ENCODE measurements around the gene SUGT1. TPM values are rescaled to one million over a fixed set of nuclear protein-coding genes. Genes with fewer than 3 reads are reported as not detected.

SUGT1 gene
- total and polyA plus RNA-seq, 2 donors (not counting 1 experiment from before 2014, with no cell fraction given) = 9.5 to 38.4 TPM

- no peak overlapping the region for H2AFZ ChIP-seq (ENCODE audit: insufficient read depth, low read depth, low read length, poor library complexity, severe bottlenecking)
- H3K27me3 ChIP-seq (replicated peaks in 1 of 4; ENCODE audit: control extremely low read depth in 1 of 4, control insufficient read depth in 3 of 4, insufficient read depth in 4 of 4, low read length in 3 of 4) = no peaks in the 10 kb centered on the region
- Mint-ChIP-seq H3K27me3 (peaks cover 11% of the 10 kb centered on the region), H3K4me1 (peaks cover 34% of the 10 kb centered on the region), H3K4me3 (peak overlapping the region; percentile 64), H3K27ac (no peak overlapping the region), H3K9me3 (ENCODE audit: insufficient read depth) (no peaks in the 10 kb centered on the region)
- H3K4me1 ChIP-seq (ENCODE audit: control insufficient read depth in 2 of 2, insufficient read depth in 2 of 2, low read length in 2 of 2) = peaks cover 12 to 16% of the 10 kb centered on the region in 2 donors
- H4K20me1 ChIP-seq (ENCODE audit: control insufficient read depth, insufficient read depth, low read length, poor library complexity, severe bottlenecking) = no peaks in the 10 kb centered on the region
- H3K27ac ChIP-seq (ENCODE audit: low read length in 2 of 2) = no peak overlapping the region
- ATAC-seq (ENCODE audit: low read depth) (no peak), DNase-seq (no peak)
- TF ChIP-seq EZH2 (IDR thresholded peaks at IDR 0.05; ENCODE audit: borderline replicate concordance, insufficient read depth, low read depth, low read length, poor library complexity, severe bottlenecking) (no peak), CTCF (IDR thresholded peaks at IDR 0.05) (no peak)
- CTCF ChIA-PET = interaction anchor here (2.3 to 3.4 kb wide), 3 partner anchors 15 to 165 kb away, joined by 11 to 43 read pairs (median 17); partner anchors contain the start of genes SUGT1 and VPS36
- no peak overlapping the region for H3K9ac ChIP-seq (ENCODE audit: low read length)
- no peaks in the 10 kb centered on the region for H3K9me3 ChIP-seq (ENCODE audit: control extremely low read depth in 1 of 3, control insufficient read depth in 2 of 3, insufficient read depth in 1 of 3, low read length in 2 of 3)
- peaks cover 18% of the 10 kb centered on the region for H3K79me2 ChIP-seq (ENCODE audit: control insufficient read depth, insufficient read depth, low read length)
- POLR2A ChIA-PET = interaction anchor here (3.2 kb wide), 1 partner anchor 37 kb away, joined by 44 read pairs; the partner anchor contains the start of gene SUGT1
- intact Hi-C loops (cut with micrococcal nuclease) = no loop called here
- H3K36me3 ChIP-seq (replicated peaks in 1 of 2; ENCODE audit: control extremely low read depth in 1 of 2, control insufficient read depth in 1 of 2, extremely low read depth in 1 of 2, insufficient read depth in 2 of 2, low read length in 1 of 2) = no peaks in the 10 kb centered on the region
- no peak overlapping the region for H3K4me3 ChIP-seq (ENCODE audit: control extremely low read depth in 1 of 5, extremely low read depth in 1 of 5, insufficient read depth in 1 of 5, low read depth in 2 of 5, low read length in 4 of 5)
- H3K4me2 ChIP-seq (replicated peaks; ENCODE audit: low read depth, low read length, poor library complexity, severe bottlenecking) = no peak overlapping the region
- 100% methylated on average over 1 of the region's 4 CpGs for WGBS (ENCODE audit: insufficient coverage)
Measured at GRCh38 chr13:52615134-52615801, 37.4 kb upstream of the SUGT1 start.

- Mint-ChIP-seq H3K4me3 (peak overlapping the region; percentile 98), H3K4me1 (peaks cover 37% of the 10 kb centered on the region), H3K9me3 (ENCODE audit: insufficient read depth) (no peaks in the 10 kb centered on the region), H3K27ac (peak overlapping the region; percentile 27), H3K27me3 (peaks cover 11% of the 10 kb centered on the region)
- ChIA-PET POLR2A (interaction anchor here (3.2 kb wide), 1 partner anchor 37 kb away, joined by 44 read pairs; the partner anchor contains the start of gene SUGT1), CTCF (interaction anchor here (2.3 to 3.4 kb wide), 3 partner anchors 16 to 166 kb away, joined by 11 to 43 read pairs (median 17); partner anchors contain the start of genes SUGT1 and VPS36)
- Histone ChIP-seq H3K4me1 (ENCODE audit: control insufficient read depth in 2 of 2, insufficient read depth in 2 of 2, low read length in 2 of 2) (peaks cover 12 to 16% of the 10 kb centered on the region in 2 donors), H3K4me3 (ENCODE audit: control extremely low read depth in 1 of 5, extremely low read depth in 1 of 5, insufficient read depth in 1 of 5, low read depth in 2 of 5, low read length in 4 of 5) (no peak overlapping the region), H3K9me3 (ENCODE audit: control extremely low read depth in 1 of 3, control insufficient read depth in 2 of 3, insufficient read depth in 1 of 3, low read length in 2 of 3) (no peaks in the 10 kb centered on the region), H3K79me2 (ENCODE audit: control insufficient read depth, insufficient read depth, low read length) (peaks cover 18% of the 10 kb centered on the region), H4K20me1 (ENCODE audit: control insufficient read depth, insufficient read depth, low read length, poor library complexity, severe bottlenecking) (no peaks in the 10 kb centered on the region), H3K36me3 (replicated peaks in 1 of 2; ENCODE audit: control extremely low read depth in 1 of 2, control insufficient read depth in 1 of 2, extremely low read depth in 1 of 2, insufficient read depth in 2 of 2, low read length in 1 of 2) (no peaks in the 10 kb centered on the region), H2AFZ (ENCODE audit: insufficient read depth, low read depth, low read length, poor library complexity, severe bottlenecking) (peak overlapping the region; percentile 95), H3K27ac (ENCODE audit: low read length in 2 of 2) (no peak overlapping the region), H3K27me3 (replicated peaks in 1 of 4; ENCODE audit: control extremely low read depth in 1 of 4, control insufficient read depth in 3 of 4, insufficient read depth in 4 of 4, low read length in 3 of 4) (no peaks in the 10 kb centered on the region), H3K4me2 (replicated peaks; ENCODE audit: low read depth, low read length, poor library complexity, severe bottlenecking) (no peak overlapping the region), H3K9ac (ENCODE audit: low read length) (no peak overlapping the region)
- WGBS (ENCODE audit: insufficient coverage) = 73% methylated on average over 1 of the region's 5 CpGs
- TF ChIP-seq EZH2 (IDR thresholded peaks at IDR 0.05; ENCODE audit: borderline replicate concordance, insufficient read depth, low read depth, low read length, poor library complexity, severe bottlenecking) (no peak), CTCF (IDR thresholded peaks at IDR 0.05) (no peak)
- no peak for ATAC-seq (ENCODE audit: low read depth)
- peak; percentile 15 for DNase-seq
- intact Hi-C loops (cut with micrococcal nuclease) = no loop called here
Measured at GRCh38 chr13:52615812-52616211, 36.8 kb upstream of the SUGT1 start.
